ENCODE results near the gene NSD1. TPM values are rescaled to one million over a fixed set of nuclear protein-coding genes. Genes with fewer than 3 reads are reported as not detected.

The NSD1 gene
- polyA plus RNA-seq, 1 donor (not counting 4 experiments of a cell fraction or from before 2014, with no cell fraction given), result 13.6 TPM

GRCh38 chr5:177241768-177242167, 108.2 kb downstream of the NSD1 start:
- Histone ChIP-seq H4K20me1 (ENCODE audit: control insufficient read depth, extremely low read depth, insufficient read depth, low read length) (no peaks in the 10 kb centered on the region), H3K27me3 (ENCODE audit: control insufficient read depth, extremely low read depth, insufficient read depth, low read length) (no peaks in the 10 kb centered on the region), H3K4me3 (ENCODE audit: control insufficient read depth in 2 of 3, extremely low read depth in 1 of 3, insufficient read depth in 2 of 3, low read depth in 1 of 3, low read length in 3 of 3) (no peak overlapping the region), H3K27ac (ENCODE audit: control insufficient read depth, insufficient read depth, low read length) (no peak overlapping the region), H2AFZ (ENCODE audit: control insufficient read depth, low read length) (no peak overlapping the region), H3K9me1 (ENCODE audit: control insufficient read depth, extremely low read depth, insufficient read depth, low read length) (no peaks in the 10 kb centered on the region), H3K9me3 (ENCODE audit: control insufficient read depth, low read depth, low read length) (no peaks in the 10 kb centered on the region), H3K4me2 (ENCODE audit: control insufficient read depth, extremely low read depth, insufficient read depth, low read depth, low read length) (no peak overlapping the region), H3K36me3 (ENCODE audit: control insufficient read depth in 2 of 2, extremely low read depth in 1 of 2, insufficient read depth in 2 of 2, low read length in 2 of 2) (peaks cover 9 to 12% of the 10 kb centered on the region in 2 experiments), H3K4me1 (ENCODE audit: control insufficient read depth, extremely low read depth, insufficient read depth, low read length) (no peaks in the 10 kb centered on the region), H3K9ac (ENCODE audit: control insufficient read depth, extremely low read depth, insufficient read depth, low read length) (no peak overlapping the region), H3K79me2 (ENCODE audit: control insufficient read depth, insufficient read depth, low read length) (peaks cover 2% of the 10 kb centered on the region)
- dilution Hi-C loops (cut with MboI; ENCODE audit: extremely low pct_ligation_motif_present, low sequenced_read_pairs), result no loop called here
- TF ChIP-seq CTCF (optimal IDR thresholded peaks at IDR 0.05 in 1 of 3, IDR thresholded peaks at IDR 0.05 in 1 of 3, conservative IDR thresholded peaks at IDR 0.05 in 1 of 3; ENCODE audit: extremely low read depth in 1 of 3, insufficient read depth in 2 of 3, low read length in 3 of 3), result no peak
- TF ChIP-seq EZH2 (IDR thresholded peaks at IDR 0.05; ENCODE audit: low read length), result no peak
- FAIRE-seq, result no peak
- no peak for DNase-seq (ENCODE audit: low read depth, low spot score)

GRCh38 chr5:177242304-177242703, 108.7 kb downstream of the NSD1 start:
- H3K36me3 ChIP-seq (ENCODE audit: control insufficient read depth in 2 of 2, extremely low read depth in 1 of 2, insufficient read depth in 2 of 2, low read length in 2 of 2), result peaks cover 12 to 14% of the 10 kb centered on the region in 2 experiments
- H3K4me1 ChIP-seq (ENCODE audit: control insufficient read depth, extremely low read depth, insufficient read depth, low read length), result no peaks in the 10 kb centered on the region
- dilution Hi-C loops (cut with MboI; ENCODE audit: extremely low pct_ligation_motif_present, low sequenced_read_pairs), result no loop called here
- FAIRE-seq, result no peak
- no peak overlapping the region for H3K4me2 ChIP-seq (ENCODE audit: control insufficient read depth, extremely low read depth, insufficient read depth, low read depth, low read length)
- H3K9ac ChIP-seq (ENCODE audit: control insufficient read depth, extremely low read depth, insufficient read depth, low read length), result no peak overlapping the region
- no peak overlapping the region for H3K4me3 ChIP-seq (ENCODE audit: control insufficient read depth in 2 of 3, extremely low read depth in 1 of 3, insufficient read depth in 2 of 3, low read depth in 1 of 3, low read length in 3 of 3)
- no peak for DNase-seq (ENCODE audit: low read depth, low spot score)
- H3K9me3 ChIP-seq (ENCODE audit: control insufficient read depth, low read depth, low read length), result no peaks in the 10 kb centered on the region
- H3K79me2 ChIP-seq (ENCODE audit: control insufficient read depth, insufficient read depth, low read length), result peaks cover 2% of the 10 kb centered on the region
- H4K20me1 ChIP-seq (ENCODE audit: control insufficient read depth, extremely low read depth, insufficient read depth, low read length), result no peaks in the 10 kb centered on the region
- no peak overlapping the region for H2AFZ ChIP-seq (ENCODE audit: control insufficient read depth, low read length)
- TF ChIP-seq EZH2 (IDR thresholded peaks at IDR 0.05; ENCODE audit: low read length), result no peak
- TF ChIP-seq CTCF (optimal IDR thresholded peaks at IDR 0.05 in 1 of 3, IDR thresholded peaks at IDR 0.05 in 1 of 3, conservative IDR thresholded peaks at IDR 0.05 in 1 of 3; ENCODE audit: extremely low read depth in 1 of 3, insufficient read depth in 2 of 3, low read length in 3 of 3), result no peak
- no peak overlapping the region for H3K27ac ChIP-seq (ENCODE audit: control insufficient read depth, insufficient read depth, low read length)
- no peaks in the 10 kb centered on the region for H3K9me1 ChIP-seq (ENCODE audit: control insufficient read depth, extremely low read depth, insufficient read depth, low read length)
- no peaks in the 10 kb centered on the region for H3K27me3 ChIP-seq (ENCODE audit: control insufficient read depth, extremely low read depth, insufficient read depth, low read length)

All from keratinocyte (primary cell).